HG03469 (cell line): ENCODE measurements around the gene SOX15.

Experiments used
- ATAC-seq: cut with Tn5 transposase; IDR thresholded peaks from one replicate; pipeline ENCODE4 v1.9.1; 2021; ENCODE audit warnings: mild to moderate bottlenecking, moderate library complexity, moderate number of reproducible peaks; ENCODE audit not compliant: unreplicated experiment

The SOX15 gene

GRCh38 chr17:7579001-7579833 is 10.7 kb downstream of the SOX15 start, which contains the start of gene CD68:
CD68 (plus strand) TSS chr17:7579638; CDS start chr17:7579678, 40 bp downstream.
- ATAC-seq, result no peak

- ATAC-seq, result no peak
Observed at GRCh38 chr17:7577327-7578199, 12.3 kb downstream of the SOX15 start.

- no peak for ATAC-seq
Observed at GRCh38 chr17:7576432-7576937, 13.4 kb downstream of the SOX15 start.

GRCh38 chr17:7575959-7576358 is 13.9 kb downstream of the SOX15 start:
- no peak for ATAC-seq

GRCh38 chr17:7575481-7575883 is 14.4 kb downstream of the SOX15 start:
- no peak for ATAC-seq

GRCh38 chr17:7574176-7574953 is 15.5 kb downstream of the SOX15 start:
- ATAC-seq, result no peak

GRCh38 chr17:7573324-7574080 is 16.4 kb downstream of the SOX15 start:
- ATAC-seq, result no peak

- ATAC-seq, result peak; percentile 76
Observed at GRCh38 chr17:7572588-7573323, 17.1 kb downstream of the SOX15 start.

GRCh38 chr17:7572338-7572587 is 17.6 kb downstream of the SOX15 start:
- no peak for ATAC-seq

- no peak for ATAC-seq
Observed at GRCh38 chr17:7570351-7570750, 19.5 kb downstream of the SOX15 start.

- ATAC-seq, result no peak
Observed at GRCh38 chr17:7569571-7569970, 20.3 kb downstream of the SOX15 start.

- ATAC-seq, result no peak
Observed at GRCh38 chr17:7563115-7563869, 26.6 kb downstream of the SOX15 start.

GRCh38 chr17:7562208-7562605 is 27.7 kb downstream of the SOX15 start:
- ATAC-seq, result no peak

GRCh38 chr17:7561589-7562207 is 28.2 kb downstream of the SOX15 start, which contains the start of gene SENP3:
SENP3 (plus strand) TSS chr17:7561919; CDS start chr17:7563077, 1,158 bp downstream.
- ATAC-seq, result peak; percentile 36

- ATAC-seq, result peak; percentile 44
Observed at GRCh38 chr17:7561028-7561575, 28.8 kb downstream of the SOX15 start.

GRCh38 chr17:7560172-7561027 is 29.5 kb downstream of the SOX15 start:
- ATAC-seq, result no peak
